ENCODE measurements around the gene CCL7.
"Not testable (repeated sequence)": the region's sequence is repeated elsewhere in the genome, so short reads cannot be mapped to it uniquely, and the experiment has no call there.

Gene CCL7

DNA sequence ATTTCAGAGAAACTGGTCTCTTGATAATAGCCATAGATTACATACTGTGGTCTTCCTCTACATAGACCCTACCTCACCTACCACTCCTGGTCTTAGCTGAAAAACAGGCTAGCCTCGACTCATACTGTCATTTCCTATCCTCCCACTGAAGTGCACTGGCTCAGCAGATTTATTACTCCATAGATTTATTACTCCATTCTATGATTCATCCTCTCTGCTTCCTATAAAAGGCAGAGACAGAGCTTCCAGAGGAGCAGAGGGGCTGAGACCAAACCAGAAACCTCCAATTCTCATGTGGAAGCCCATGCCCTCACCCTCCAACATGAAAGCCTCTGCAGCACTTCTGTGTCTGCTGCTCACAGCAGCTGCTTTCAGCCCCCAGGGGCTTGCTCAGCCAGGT, at the start of gene CCL7:
Gene CCL7 (plus strand): TSS at position 253 of the 400 bp plus-strand sequence. CDS start 70 bp downstream, at position 323.
- no peak within 1 kb of the TSS for H3K9ac ChIP-seq (ENCODE audit: low read depth, low read length)
- H3K4me1 ChIP-seq (ENCODE audit: control insufficient read depth, insufficient read depth, low read length): no peaks in the 10 kb centered on the region
- H3K36me3 ChIP-seq (ENCODE audit: control insufficient read depth, insufficient read depth, low read length): no peaks in the 10 kb centered on the region
- no peaks in the 10 kb centered on the region for H3K27me3 ChIP-seq (ENCODE audit: control insufficient read depth, insufficient read depth, low read length)
- H3K9me3 ChIP-seq (ENCODE audit: control insufficient read depth, insufficient read depth, low read length): no peaks in the 10 kb centered on the region
- H3K4me3 ChIP-seq (ENCODE audit: low read depth, low read length): no peak within 1 kb of the TSS

DNA sequence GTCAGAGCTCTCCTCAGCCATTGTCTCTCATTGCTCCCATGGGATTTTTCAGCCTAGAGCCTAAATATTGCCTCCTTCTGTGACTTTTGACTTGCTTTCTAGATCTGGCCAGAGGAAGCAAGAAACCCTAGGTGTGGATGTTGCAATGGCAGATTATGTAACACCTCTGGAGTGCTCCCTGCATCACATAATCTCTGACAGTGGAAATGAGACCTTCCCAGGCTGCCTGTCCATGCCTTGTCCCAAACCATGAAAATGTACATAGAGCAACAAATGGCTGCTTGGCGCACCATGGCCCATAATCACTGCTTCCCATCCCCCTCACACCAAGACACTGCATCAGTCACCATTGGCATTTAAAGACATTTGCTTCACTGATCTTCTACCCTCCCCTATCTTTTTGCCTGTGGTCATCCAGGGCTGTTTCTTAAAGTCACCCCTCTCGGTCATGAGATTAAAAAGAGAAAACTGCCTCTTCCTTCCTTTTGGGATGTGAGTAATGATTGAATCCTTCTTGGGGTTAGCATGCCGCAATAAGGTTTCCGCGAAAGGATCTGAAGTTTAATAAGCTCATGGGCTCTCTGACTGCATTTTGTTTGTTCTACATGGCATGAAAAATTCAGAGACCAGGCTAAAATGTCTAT, 49.1 kb upstream of the CCL7 start:
- no peak overlapping the region for H3K4me3 ChIP-seq (ENCODE audit: low read depth, low read length)
- H3K36me3 ChIP-seq (ENCODE audit: control insufficient read depth, insufficient read depth, low read length): no peaks in the 10 kb centered on the region
- H3K4me1 ChIP-seq (ENCODE audit: control insufficient read depth, insufficient read depth, low read length): no peaks in the 10 kb centered on the region
- no peak overlapping the region for H3K9ac ChIP-seq (ENCODE audit: low read depth, low read length)
- H3K27me3 ChIP-seq (ENCODE audit: control insufficient read depth, insufficient read depth, low read length): no peaks in the 10 kb centered on the region
- H3K9me3 ChIP-seq (ENCODE audit: control insufficient read depth, insufficient read depth, low read length): no peaks in the 10 kb centered on the region

DNA sequence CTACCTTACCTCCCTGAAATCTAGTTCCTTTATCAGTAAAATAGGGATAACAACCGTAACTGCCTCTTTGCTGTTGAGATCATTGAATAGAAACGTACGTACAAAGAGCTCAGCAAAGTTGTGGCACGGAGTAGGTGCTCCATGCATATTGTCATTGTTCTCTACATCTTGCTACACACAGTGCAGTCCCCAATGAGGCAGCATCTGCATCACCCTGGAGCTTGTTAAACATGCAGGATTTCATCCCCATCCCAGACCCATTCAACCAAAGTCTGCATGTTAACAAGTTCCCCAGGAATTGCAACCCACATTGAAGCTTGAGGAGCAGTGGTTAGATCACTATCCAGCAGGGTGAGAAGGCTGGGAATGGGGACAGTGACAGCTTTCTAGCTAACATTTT, 48.6 kb upstream of the CCL7 start:
- Histone ChIP-seq H3K9me3 (ENCODE audit: control insufficient read depth, insufficient read depth, low read length) (no peaks in the 10 kb centered on the region), H3K27me3 (ENCODE audit: control insufficient read depth, insufficient read depth, low read length) (no peaks in the 10 kb centered on the region), H3K4me3 (ENCODE audit: low read depth, low read length) (no peak overlapping the region), H3K9ac (ENCODE audit: low read depth, low read length) (no peak overlapping the region), H3K4me1 (ENCODE audit: control insufficient read depth, insufficient read depth, low read length) (no peaks in the 10 kb centered on the region), H3K36me3 (ENCODE audit: control insufficient read depth, insufficient read depth, low read length) (no peaks in the 10 kb centered on the region)

DNA sequence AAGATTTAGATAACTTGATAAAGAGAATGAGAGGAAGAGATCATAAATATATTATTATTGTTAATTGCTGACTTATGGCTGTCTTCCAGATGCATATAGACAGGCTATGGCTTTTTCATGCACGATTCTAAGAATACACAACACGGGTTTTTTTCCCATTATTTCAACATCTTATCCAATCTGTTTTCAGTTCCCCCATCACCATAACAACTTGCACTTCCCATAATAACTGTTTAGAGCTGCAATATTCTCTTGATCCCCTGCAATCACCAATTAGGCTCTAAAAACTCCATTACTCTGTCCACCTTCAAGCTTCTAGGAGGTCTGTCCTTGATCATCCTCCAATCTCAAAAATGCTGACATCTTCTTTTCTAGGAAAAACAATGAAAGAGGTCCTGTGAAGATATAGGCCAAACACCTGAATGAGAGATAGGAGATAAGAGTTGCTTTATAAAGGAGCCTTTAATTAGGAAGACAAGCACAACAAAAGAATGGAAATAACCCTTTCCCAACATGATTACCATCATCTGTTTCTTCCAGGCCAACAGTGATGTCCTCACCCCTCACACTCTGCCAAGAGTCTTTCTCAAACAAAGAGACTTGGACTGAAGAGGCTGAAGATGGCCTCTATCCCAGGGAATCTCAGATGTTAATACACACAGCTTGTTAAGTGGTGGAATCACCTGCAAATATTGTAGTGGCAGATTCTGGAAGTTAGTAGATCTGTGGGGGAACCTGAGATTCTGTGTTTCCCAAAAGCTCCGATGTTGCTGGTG, 47.1 kb upstream of the CCL7 start:
- H3K4me3 ChIP-seq (ENCODE audit: low read depth, low read length): no peak overlapping the region
- no peaks in the 10 kb centered on the region for H3K36me3 ChIP-seq (ENCODE audit: control insufficient read depth, insufficient read depth, low read length)
- no peaks in the 10 kb centered on the region for H3K27me3 ChIP-seq (ENCODE audit: control insufficient read depth, insufficient read depth, low read length)
- no peaks in the 10 kb centered on the region for H3K9me3 ChIP-seq (ENCODE audit: control insufficient read depth, insufficient read depth, low read length)
- peaks cover 2% of the 10 kb centered on the region for H3K4me1 ChIP-seq (ENCODE audit: control insufficient read depth, insufficient read depth, low read length)
- no peak overlapping the region for H3K9ac ChIP-seq (ENCODE audit: low read depth, low read length)

DNA sequence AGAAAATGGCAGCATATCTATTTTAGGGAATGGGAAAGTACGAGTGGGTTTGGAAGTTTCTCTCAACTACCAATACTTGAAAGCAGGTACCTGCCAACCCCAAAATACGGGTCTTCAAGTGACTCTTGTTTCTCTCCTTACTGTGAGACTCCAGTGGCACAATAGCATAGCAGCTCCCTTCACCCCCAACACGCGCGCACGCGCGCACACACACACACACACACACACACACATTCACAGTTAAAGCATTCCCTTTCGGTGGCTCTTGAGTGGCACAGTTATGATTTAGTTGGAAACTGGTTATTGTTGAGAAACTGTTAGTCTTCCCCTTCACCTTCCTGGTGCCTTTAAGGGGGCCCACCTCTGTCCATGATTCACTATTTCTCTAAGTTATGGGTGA, 45.0 kb upstream of the CCL7 start:
- H3K4me3 ChIP-seq (ENCODE audit: low read depth, low read length): no peak overlapping the region
- no peaks in the 10 kb centered on the region for H3K27me3 ChIP-seq (ENCODE audit: control insufficient read depth, insufficient read depth, low read length)
- H3K9me3 ChIP-seq (ENCODE audit: control insufficient read depth, insufficient read depth, low read length): no peaks in the 10 kb centered on the region
- H3K9ac ChIP-seq (ENCODE audit: low read depth, low read length): no peak overlapping the region
- H3K36me3 ChIP-seq (ENCODE audit: control insufficient read depth, insufficient read depth, low read length): no peaks in the 10 kb centered on the region
- H3K4me1 ChIP-seq (ENCODE audit: control insufficient read depth, insufficient read depth, low read length): peaks cover 2% of the 10 kb centered on the region

DNA sequence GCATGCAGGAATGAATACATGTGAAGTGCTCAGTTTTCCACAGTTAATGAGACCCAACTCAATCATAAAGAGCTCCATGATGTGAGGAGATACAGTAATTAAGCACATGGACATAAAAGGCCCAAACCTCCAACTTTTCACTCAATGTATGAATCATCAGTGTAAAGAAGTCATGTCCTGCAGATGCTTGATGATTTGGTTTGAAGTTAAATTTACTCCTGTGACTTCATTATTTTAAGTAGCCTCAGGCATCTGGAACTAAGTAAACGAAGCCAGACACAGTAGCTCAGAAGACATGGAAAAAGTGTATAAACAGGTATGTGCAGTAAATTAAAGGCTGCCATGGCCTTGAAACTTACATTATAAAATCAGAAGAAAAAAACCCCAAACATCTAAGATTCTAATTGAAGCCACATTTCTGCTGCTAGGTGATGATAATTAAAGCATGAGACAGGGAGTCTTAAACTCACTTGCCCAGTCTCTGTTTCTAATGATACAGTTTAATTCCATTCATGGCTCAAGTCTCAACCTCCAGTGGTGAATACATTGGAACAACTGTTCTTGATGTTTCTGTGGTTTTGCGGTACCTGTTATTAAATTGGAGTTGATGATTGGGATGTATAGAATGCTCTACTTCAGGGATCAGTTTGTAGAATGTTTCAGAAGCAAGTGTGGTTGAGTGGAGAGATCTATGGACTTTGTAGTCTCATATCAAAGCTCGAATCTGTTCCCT, 43.8 kb upstream of the CCL7 start:
- Histone ChIP-seq H3K36me3 (ENCODE audit: control insufficient read depth, insufficient read depth, low read length) (no peaks in the 10 kb centered on the region), H3K9ac (ENCODE audit: low read depth, low read length) (no peak overlapping the region), H3K4me1 (ENCODE audit: control insufficient read depth, insufficient read depth, low read length) (peaks cover 2% of the 10 kb centered on the region), H3K4me3 (ENCODE audit: low read depth, low read length) (no peak overlapping the region), H3K9me3 (ENCODE audit: control insufficient read depth, insufficient read depth, low read length) (no peaks in the 10 kb centered on the region), H3K27me3 (ENCODE audit: control insufficient read depth, insufficient read depth, low read length) (no peaks in the 10 kb centered on the region)

DNA sequence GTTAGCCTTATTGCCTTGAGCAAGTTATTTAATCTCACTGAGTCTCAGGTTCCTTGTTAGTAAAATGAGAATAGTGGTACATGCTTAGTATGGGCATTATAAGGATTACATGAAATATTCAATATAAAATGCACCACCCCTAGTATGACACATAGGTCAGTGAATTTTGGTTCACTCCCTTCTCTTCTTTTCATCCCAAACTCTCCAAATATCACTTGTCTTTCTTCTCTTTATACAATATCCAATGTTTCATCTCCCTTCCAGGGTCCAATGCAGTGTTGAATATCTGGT, 43.3 kb upstream of the CCL7 start:
- H3K9ac ChIP-seq (ENCODE audit: low read depth, low read length): no peak overlapping the region
- peaks cover 2% of the 10 kb centered on the region for H3K4me1 ChIP-seq (ENCODE audit: control insufficient read depth, insufficient read depth, low read length)
- no peaks in the 10 kb centered on the region for H3K9me3 ChIP-seq (ENCODE audit: control insufficient read depth, insufficient read depth, low read length)
- no peaks in the 10 kb centered on the region for H3K27me3 ChIP-seq (ENCODE audit: control insufficient read depth, insufficient read depth, low read length)
- H3K36me3 ChIP-seq (ENCODE audit: control insufficient read depth, insufficient read depth, low read length): no peaks in the 10 kb centered on the region
- H3K4me3 ChIP-seq (ENCODE audit: low read depth, low read length): no peak overlapping the region

DNA sequence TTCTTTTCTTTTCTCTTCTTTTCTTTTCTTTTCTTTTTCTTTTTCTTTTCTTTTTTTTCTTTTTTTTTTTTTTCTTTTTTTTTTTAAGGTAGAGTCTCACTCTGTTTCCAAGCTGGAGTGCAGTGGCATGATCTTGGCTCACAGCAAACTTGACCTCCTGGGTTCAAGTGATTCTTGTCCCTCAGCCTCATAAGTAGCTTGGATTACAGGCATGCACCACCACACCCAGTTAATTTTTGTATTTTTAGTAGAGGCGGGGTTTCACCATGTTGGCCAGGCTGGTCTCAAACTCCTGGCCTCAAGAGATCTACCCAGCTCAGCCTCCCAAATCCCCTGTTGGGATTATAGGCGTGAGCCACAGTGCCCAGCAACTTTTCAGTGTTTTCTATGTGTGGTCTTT, 42.7 kb upstream of the CCL7 start:
- H3K9ac ChIP-seq (ENCODE audit: low read depth, low read length); H3K4me3 ChIP-seq (ENCODE audit: low read depth, low read length); H3K9me3 ChIP-seq (ENCODE audit: control insufficient read depth, insufficient read depth, low read length); H3K27me3 ChIP-seq (ENCODE audit: control insufficient read depth, insufficient read depth, low read length); H3K36me3 ChIP-seq (ENCODE audit: control insufficient read depth, insufficient read depth, low read length); H3K4me1 ChIP-seq (ENCODE audit: control insufficient read depth, insufficient read depth, low read length): not testable (repeated sequence)

DNA sequence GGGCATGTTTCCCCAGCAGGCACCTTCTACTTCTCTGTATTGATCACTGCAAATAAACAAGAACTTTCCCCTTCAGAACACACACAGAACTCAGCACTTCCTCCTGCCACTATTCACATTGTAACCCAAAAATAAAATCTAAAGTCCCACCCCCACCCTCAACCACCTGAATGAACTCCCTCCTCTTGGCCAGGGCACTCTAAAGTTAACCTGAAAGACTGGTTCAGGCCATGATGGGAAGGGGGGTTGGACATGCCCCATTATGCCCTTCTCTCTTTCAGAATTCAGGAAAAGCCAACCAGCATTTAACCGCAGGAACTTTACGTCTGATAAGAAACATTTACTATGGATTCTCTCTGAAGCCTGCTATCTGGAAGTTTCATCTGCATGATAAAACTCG, 42.3 kb upstream of the CCL7 start:
- H3K4me1 ChIP-seq (ENCODE audit: control insufficient read depth, insufficient read depth, low read length): peaks cover 2% of the 10 kb centered on the region

DNA sequence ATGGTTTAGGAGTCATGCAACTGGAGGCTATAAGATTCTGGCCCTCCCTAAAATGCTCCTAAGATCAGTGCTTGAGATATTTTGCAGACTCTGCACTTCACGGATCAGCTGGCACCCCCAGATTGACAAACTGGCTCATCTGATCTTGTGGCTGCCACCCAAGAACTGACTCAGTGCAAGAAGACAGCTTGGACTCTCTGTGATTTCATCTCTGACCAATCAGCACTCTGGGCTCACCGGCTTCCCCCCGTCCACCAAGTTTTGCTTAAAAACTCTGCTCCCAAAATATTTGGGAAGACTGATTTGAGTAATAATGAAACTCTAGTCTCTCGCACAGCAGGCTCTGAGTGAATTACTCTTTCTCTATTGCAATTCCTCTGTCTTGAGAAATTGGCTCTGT, 41.2 kb upstream of the CCL7 start:
- Histone ChIP-seq H3K9ac (ENCODE audit: low read depth, low read length) (no peak overlapping the region), H3K27me3 (ENCODE audit: control insufficient read depth, insufficient read depth, low read length) (no peaks in the 10 kb centered on the region), H3K4me3 (ENCODE audit: low read depth, low read length) (no peak overlapping the region), H3K36me3 (ENCODE audit: control insufficient read depth, insufficient read depth, low read length) (no peaks in the 10 kb centered on the region), H3K4me1 (ENCODE audit: control insufficient read depth, insufficient read depth, low read length) (peaks cover 2% of the 10 kb centered on the region), H3K9me3 (ENCODE audit: control insufficient read depth, insufficient read depth, low read length) (no peaks in the 10 kb centered on the region)

More for the DNA sequence above, 42.3 kb upstream of the CCL7 start:
- no peak overlapping the region for H3K4me3 ChIP-seq (ENCODE audit: low read depth, low read length)
- no peaks in the 10 kb centered on the region for H3K9me3 ChIP-seq (ENCODE audit: control insufficient read depth, insufficient read depth, low read length)
- no peaks in the 10 kb centered on the region for H3K36me3 ChIP-seq (ENCODE audit: control insufficient read depth, insufficient read depth, low read length)
- H3K9ac ChIP-seq (ENCODE audit: low read depth, low read length): no peak overlapping the region
- no peaks in the 10 kb centered on the region for H3K27me3 ChIP-seq (ENCODE audit: control insufficient read depth, insufficient read depth, low read length)

DNA sequence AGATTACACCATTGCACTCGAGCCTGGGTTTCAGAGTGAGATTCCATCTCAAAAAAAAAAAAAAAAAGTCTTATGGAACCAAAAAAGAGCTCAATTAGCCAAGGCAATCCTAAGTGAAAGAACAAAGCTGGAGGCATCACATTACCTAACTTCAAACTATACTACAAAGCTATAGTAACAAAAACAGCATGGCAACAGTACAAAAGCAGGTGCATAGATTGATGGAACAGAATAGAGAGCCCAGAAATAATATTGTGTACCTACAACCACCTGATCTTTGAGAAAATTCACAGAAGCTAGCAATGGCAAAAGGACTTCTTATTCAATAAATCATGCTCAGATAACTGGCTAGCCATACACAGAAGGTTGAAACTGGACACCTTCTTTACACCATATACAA, 39.7 kb upstream of the CCL7 start:
- Histone ChIP-seq H3K27me3 (ENCODE audit: control insufficient read depth, insufficient read depth, low read length) (no peaks in the 10 kb centered on the region), H3K9me3 (ENCODE audit: control insufficient read depth, insufficient read depth, low read length) (no peaks in the 10 kb centered on the region), H3K9ac (ENCODE audit: low read depth, low read length) (no peak overlapping the region), H3K4me3 (ENCODE audit: low read depth, low read length) (no peak overlapping the region), H3K4me1 (ENCODE audit: control insufficient read depth, insufficient read depth, low read length) (peaks cover 2% of the 10 kb centered on the region), H3K36me3 (ENCODE audit: control insufficient read depth, insufficient read depth, low read length) (no peaks in the 10 kb centered on the region)

DNA sequence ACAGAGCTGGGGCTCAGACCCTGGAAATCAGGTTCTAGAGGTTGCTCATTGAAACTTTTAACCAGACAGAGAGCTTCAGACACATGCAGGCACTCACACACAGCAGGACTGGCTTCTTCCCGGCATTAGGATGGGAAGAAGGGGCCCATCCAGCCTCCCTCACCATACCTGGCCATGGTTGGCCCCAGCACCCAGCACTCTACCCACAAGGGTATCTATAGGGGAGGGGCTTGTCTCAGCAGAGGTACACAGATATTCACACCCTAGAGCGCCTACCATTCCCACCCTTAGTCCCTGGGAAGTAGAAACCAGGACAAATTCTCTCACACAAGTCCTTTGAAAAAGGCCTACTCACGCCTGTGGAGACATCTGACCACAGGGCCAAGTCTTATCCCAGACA, 35.4 kb upstream of the CCL7 start:
- no peak overlapping the region for H3K9ac ChIP-seq (ENCODE audit: low read depth, low read length)
- H3K4me3 ChIP-seq (ENCODE audit: low read depth, low read length): no peak overlapping the region
- no peaks in the 10 kb centered on the region for H3K4me1 ChIP-seq (ENCODE audit: control insufficient read depth, insufficient read depth, low read length)
- no peaks in the 10 kb centered on the region for H3K9me3 ChIP-seq (ENCODE audit: control insufficient read depth, insufficient read depth, low read length)
- H3K27me3 ChIP-seq (ENCODE audit: control insufficient read depth, insufficient read depth, low read length): no peaks in the 10 kb centered on the region
- H3K36me3 ChIP-seq (ENCODE audit: control insufficient read depth, insufficient read depth, low read length): no peaks in the 10 kb centered on the region

All from iPS-15b (cell line).